Measurements from ENCODE around the gene CNTN1.
A peak's percentile ranks its signal among the peaks of the same experiment; 100 is the strongest.

The CNTN1 gene

GRCh38 chr12:40937891-40938290, 245.7 kb downstream of the CNTN1 start:
- DNase-seq (ENCODE audit: low read depth, low spot score) = no peak
- no peak for TF ChIP-seq CTCF (IDR thresholded peaks at IDR 0.05; ENCODE audit: low read depth, low read length)
- no peak overlapping the region for H3K4me3 ChIP-seq (ENCODE audit: low read depth, low read length)
- in situ Hi-C loops (cut with HindIII; ENCODE audit: low sequenced_read_pairs) = no loop called here

- in situ Hi-C loops (cut with HindIII; ENCODE audit: low sequenced_read_pairs) = no loop called here
- no peak overlapping the region for H3K4me3 ChIP-seq (ENCODE audit: low read depth, low read length)
- DNase-seq (ENCODE audit: low read depth, low spot score) = peak; percentile 34
- TF ChIP-seq CTCF (IDR thresholded peaks at IDR 0.05; ENCODE audit: low read depth, low read length) = no peak
Observed at GRCh38 chr12:40942326-40942725, 250.1 kb downstream of the CNTN1 start.

- in situ Hi-C loops (cut with HindIII; ENCODE audit: low sequenced_read_pairs) = no loop called here
- H3K4me3 ChIP-seq (ENCODE audit: low read depth, low read length) = no peak overlapping the region
- no peak for TF ChIP-seq CTCF (IDR thresholded peaks at IDR 0.05; ENCODE audit: low read depth, low read length)
- DNase-seq (ENCODE audit: low read depth, low spot score) = no peak
Observed at GRCh38 chr12:40945772-40946171, 253.5 kb downstream of the CNTN1 start.

GRCh38 chr12:40946612-40947194, 254.5 kb downstream of the CNTN1 start:
- no peak overlapping the region for H3K4me3 ChIP-seq (ENCODE audit: low read depth, low read length)
- peak; percentile 55 for DNase-seq (ENCODE audit: low read depth, low spot score)
- TF ChIP-seq CTCF (IDR thresholded peaks at IDR 0.05; ENCODE audit: low read depth, low read length) = peak; percentile 47
- in situ Hi-C loops (cut with HindIII; ENCODE audit: low sequenced_read_pairs) = no loop called here

GRCh38 chr12:40947797-40948196, 255.6 kb downstream of the CNTN1 start:
- DNase-seq (ENCODE audit: low read depth, low spot score) = no peak
- no peak for TF ChIP-seq CTCF (IDR thresholded peaks at IDR 0.05; ENCODE audit: low read depth, low read length)
- in situ Hi-C loops (cut with HindIII; ENCODE audit: low sequenced_read_pairs) = no loop called here
- H3K4me3 ChIP-seq (ENCODE audit: low read depth, low read length) = no peak overlapping the region

- peak; percentile 88 for DNase-seq (ENCODE audit: low read depth, low spot score)
- no peak for TF ChIP-seq CTCF (IDR thresholded peaks at IDR 0.05; ENCODE audit: low read depth, low read length)
- no peak overlapping the region for H3K4me3 ChIP-seq (ENCODE audit: low read depth, low read length)
- in situ Hi-C loops (cut with HindIII; ENCODE audit: low sequenced_read_pairs) = no loop called here
Observed at GRCh38 chr12:40953076-40953475, 260.8 kb downstream of the CNTN1 start.

- in situ Hi-C loops (cut with HindIII; ENCODE audit: low sequenced_read_pairs) = no loop called here
- no peak for DNase-seq (ENCODE audit: low read depth, low spot score)
- no peak for TF ChIP-seq CTCF (IDR thresholded peaks at IDR 0.05; ENCODE audit: low read depth, low read length)
- H3K4me3 ChIP-seq (ENCODE audit: low read depth, low read length) = no peak overlapping the region
Observed at GRCh38 chr12:40957417-40957816, 265.2 kb downstream of the CNTN1 start.

Data from astrocyte of the spinal cord (primary cell).